HG02678 (cell line): ENCODE data around the gene PARD3B.

Experiments used
- ATAC-seq: cut with Tn5 transposase; IDR thresholded peaks from one replicate; pipeline ENCODE4 v1.9.1; 2021; ENCODE audit warnings: mild to moderate bottlenecking, moderate library complexity; ENCODE audit not compliant: unreplicated experiment

The PARD3B gene

GRCh38 chr2:204977914-204978313, 432.6 kb downstream of the PARD3B start:
- ATAC-seq = no peak

GRCh38 chr2:204982303-204982702, 437.0 kb downstream of the PARD3B start:
- ATAC-seq = no peak

GRCh38 chr2:204984518-204984917, 439.2 kb downstream of the PARD3B start:
- ATAC-seq = no peak

DNA sequence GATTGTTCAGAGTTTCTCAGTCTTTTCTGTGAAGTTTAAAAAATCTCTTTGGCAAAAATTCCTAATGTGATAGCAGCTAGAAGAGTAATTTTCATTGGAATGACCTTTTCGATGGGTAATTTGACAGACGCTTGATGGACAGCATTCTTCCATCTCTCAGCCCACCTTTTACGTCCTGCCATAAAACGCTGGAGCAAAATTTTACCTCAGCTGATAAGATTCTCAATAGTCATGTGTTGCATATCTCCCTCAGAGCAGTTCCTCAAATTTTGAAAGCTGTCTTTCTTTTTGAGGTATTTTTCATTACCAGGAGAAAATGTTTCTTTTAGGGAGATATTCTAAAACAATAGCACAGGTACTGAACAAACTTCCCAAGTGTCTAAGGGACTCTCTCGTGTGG, 441.4 kb downstream of the PARD3B start:
- no peak for ATAC-seq

DNA sequence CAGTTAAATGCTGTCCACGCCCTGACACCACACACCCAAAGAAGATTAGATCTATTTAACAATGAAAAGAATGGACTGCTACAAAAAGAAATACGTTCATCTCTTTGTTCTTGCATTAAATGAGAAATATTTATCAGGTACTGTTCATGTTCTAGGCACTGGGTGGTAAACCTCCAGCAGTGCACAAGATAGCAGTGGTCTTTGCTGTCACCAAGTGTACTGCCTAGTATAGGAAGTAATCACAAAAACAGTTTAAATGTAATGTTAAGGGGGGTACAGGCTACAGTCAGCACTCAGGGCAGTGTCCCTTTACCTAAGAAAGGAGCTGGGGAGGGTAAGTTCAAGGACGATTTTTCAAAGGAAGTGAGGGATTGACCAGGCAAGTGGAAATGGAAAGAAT, 443.6 kb downstream of the PARD3B start:
- ATAC-seq = no peak

DNA sequence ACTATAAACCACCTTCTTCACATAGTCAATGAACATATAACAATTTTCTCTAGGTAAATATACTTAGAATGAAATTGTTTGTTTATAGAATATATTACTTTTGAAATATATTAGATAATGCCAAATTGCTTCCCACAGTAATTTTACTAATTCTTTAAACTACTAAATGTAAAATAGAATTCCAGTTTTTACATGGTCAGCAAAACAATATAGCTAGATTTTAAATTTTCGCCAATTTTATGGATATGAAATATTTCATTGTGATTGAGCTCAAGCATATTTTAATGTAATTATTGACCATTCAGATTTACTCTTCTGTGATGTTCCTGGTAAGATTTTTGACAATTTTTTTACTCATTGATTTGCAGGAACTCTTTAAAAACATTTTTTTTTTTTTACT, 444.6 kb downstream of the PARD3B start:
- no peak for ATAC-seq

DNA sequence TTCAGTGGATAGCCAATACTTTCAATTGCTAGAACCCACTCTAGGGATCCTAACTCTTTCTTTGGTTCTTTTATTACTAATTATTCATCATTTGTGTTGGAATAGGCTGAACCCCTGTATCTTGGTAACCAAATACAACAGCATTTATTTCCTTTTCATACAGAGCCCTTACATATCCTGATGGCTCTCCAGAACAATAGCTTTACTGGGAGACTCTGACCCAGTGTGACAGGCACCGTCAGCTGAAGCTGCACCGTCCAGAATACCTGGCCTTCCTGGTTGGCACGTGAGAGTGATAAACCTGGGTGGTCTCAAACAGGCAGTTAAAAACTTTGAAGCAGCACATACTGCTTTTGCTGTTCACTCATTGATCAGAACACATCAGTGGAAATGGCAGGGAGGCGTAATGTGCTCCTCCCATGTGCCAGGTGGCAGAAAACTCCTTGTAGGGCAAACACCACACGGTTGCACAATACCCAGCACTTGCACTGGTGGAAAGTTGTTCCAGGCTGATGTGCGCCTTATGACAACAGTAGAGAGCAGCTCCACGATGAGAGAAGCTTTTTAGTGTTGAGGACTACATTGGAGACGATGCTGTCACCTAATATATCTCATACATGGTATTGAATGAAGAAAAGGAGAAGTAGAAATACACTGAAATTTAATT, 456.2 kb downstream of the PARD3B start:
- no peak for ATAC-seq

GRCh38 chr2:205002390-205002789, 457.1 kb downstream of the PARD3B start:
- ATAC-seq = no peak

- ATAC-seq = no peak
These were observed 458.0 kb downstream of the PARD3B start for GRCh38 chr2:205003288-205003687.

- no peak for ATAC-seq
These were observed 464.9 kb downstream of the PARD3B start for GRCh38 chr2:205010196-205010595.

GRCh38 chr2:205011031-205011430, 465.8 kb downstream of the PARD3B start:
- no peak for ATAC-seq

DNA sequence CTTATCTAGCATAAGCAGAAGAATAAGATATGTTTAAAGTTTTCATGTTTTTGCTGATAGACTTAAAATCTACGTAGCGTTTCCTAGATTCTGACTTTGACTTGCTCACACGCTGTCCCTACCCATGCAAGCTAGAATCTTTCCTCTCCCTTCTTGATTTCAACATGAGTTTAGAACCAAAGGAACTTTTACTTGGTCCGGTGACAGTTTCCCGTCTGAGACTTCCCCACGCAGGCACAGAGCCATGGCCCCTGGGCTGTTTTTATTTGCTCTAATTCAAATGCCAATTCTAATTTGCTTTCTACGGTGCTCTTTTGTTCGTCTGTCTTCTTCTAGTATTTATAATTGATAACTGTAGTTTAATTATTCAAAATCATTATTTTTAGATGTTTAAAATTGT, 467.7 kb downstream of the PARD3B start:
- ATAC-seq = no peak

- no peak for ATAC-seq
These were observed 468.3 kb downstream of the PARD3B start for GRCh38 chr2:205013586-205013985.

DNA sequence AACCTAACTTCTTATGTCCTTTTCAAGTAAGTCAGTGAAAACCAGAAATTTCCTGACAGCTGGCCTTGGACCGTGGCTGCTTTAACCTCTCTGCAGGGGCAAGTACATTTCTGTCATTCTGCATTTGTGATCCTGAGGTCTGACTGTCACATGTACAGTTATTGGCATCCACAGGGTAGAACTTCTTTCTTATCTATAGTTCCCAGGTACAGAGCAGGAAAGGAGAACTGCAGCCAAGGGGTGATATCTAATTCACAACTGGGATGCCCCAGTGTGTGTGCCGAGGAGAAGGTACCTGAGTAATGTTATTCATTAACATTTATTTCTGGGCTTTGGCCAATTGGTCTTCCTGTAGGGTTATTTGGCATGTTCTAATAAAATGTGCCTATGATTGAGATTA, 468.9 kb downstream of the PARD3B start:
- ATAC-seq = no peak

- ATAC-seq = no peak
These were observed 472.1 kb downstream of the PARD3B start for GRCh38 chr2:205017381-205017780.

DNA sequence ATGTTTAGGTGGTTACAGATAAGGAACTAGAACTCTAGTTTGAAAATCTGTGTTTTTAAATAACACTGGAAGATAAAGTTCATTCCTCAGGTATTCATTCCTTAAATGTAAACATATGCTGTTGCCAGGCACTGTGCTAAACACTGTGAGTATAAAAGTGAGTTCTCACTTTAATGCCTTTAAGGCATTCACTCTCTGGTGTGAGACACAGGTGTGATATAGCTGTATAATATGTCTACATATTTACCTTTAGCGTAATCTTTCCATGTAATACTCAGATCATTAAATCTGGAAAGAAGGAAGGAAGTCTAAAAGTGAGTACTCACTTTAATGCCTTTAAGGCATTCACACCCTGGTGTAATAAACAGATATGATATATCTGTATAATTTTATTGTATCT, 472.6 kb downstream of the PARD3B start:
- no peak for ATAC-seq

DNA sequence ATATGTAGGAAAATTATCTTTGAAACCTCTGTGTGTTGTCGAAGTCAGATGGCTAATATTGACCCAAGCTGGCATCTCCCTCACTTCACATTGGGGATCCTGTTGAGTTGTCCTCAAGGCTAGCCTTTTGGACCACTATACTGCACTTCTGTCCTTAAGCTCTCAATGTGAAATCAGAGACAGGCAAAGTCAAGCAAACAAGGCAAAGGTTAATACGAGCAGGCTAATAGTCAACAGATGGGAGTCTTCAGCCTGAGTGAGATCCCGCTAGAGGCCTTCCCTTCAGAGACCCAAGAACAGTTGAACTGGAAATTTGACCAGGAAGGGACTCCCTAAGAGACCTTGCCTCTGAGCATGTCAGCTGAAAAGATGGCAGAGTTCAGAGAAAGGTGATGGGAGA, 475.4 kb downstream of the PARD3B start:
- ATAC-seq = no peak

- no peak for ATAC-seq
These were observed 477.6 kb downstream of the PARD3B start for GRCh38 chr2:205022841-205023240.

GRCh38 chr2:205024822-205025518, 479.7 kb downstream of the PARD3B start:
- no peak for ATAC-seq

- ATAC-seq = no peak
These were observed 480.4 kb downstream of the PARD3B start for GRCh38 chr2:205025580-205026240.

- ATAC-seq = no peak
These were observed 485.4 kb downstream of the PARD3B start for GRCh38 chr2:205030695-205031094.

DNA sequence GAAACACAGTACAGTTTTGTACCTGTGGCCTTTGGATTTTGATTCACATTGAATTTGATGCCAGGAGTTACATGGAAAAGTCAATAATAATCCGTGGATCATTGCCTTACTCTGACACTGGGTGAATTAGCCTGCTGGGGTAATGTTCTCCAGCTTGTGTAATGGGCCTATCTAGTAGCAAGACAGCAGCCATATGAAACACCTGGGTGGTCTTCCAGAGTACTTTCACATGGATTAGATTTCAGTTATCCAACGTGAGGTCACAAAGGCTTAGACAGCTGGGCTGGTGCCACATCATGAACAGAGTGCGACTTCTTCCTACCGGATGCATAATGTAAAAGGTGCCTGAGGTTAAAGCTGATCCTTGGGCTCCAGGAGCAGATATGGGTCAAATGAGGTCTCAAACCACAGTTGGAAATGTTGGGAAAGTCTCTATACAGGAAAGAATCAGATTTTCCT, 486.8 kb downstream of the PARD3B start:
- ATAC-seq = no peak
